D341Med (cell line): Measurements from ENCODE around the gene RRAD.

ENCODE experiments used
- DNase-seq: peaks from one replicate; pipeline ENCODE4 v3.0.0; 2012; ENCODE audit warnings: low spot score

RRAD gene

DNA sequence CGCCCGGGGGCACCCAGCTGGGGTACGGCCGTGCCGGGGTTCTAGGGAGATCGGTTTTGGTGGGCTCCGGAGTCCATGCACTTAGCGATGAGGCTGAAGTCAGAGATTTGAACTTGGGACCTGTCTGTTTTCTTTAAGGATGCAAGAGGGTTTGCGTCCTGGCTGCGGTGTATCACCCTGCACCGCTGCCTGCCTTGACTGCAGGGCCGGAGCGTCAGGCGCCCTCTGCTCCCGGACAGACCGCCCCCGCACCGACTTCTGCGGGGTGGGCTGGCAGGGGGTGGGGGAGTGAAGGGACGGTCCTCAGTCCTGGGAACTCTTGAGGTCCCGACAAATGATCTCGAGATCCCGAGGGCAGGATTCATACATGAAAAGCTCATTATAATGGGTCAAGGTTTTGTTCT is 44.3 kb downstream of the RRAD start:
- no peak for DNase-seq

- DNase-seq: peak; percentile 98
These were observed 44.9 kb downstream of the RRAD start, which contains the start of gene PDP2 for GRCh38 chr16:66880288-66881013. TSS of gene PDP2 (plus strand) at chr16:66880515. CDS start at chr16:66884285, 3,770 bp downstream.

DNA sequence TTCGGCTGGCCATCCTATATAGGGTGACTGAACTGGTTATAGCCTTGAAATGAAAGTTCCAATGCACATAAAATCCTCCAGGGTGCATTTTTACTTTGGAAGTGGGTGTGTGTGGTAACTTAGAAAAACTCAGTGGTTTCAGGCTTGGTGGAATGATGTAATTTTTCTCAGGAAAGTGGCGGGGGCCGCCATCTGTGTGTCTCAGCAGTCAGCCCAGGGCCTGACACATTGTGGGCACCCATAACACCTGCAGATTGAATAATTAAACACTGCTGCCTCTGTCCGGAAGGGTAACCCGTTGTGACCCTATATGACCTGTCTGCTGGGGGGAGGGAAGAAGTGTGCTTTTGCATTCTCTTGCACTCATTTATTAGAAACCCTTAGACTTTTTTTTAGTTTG is 47.3 kb downstream of the RRAD start:
- no peak for DNase-seq

DNA sequence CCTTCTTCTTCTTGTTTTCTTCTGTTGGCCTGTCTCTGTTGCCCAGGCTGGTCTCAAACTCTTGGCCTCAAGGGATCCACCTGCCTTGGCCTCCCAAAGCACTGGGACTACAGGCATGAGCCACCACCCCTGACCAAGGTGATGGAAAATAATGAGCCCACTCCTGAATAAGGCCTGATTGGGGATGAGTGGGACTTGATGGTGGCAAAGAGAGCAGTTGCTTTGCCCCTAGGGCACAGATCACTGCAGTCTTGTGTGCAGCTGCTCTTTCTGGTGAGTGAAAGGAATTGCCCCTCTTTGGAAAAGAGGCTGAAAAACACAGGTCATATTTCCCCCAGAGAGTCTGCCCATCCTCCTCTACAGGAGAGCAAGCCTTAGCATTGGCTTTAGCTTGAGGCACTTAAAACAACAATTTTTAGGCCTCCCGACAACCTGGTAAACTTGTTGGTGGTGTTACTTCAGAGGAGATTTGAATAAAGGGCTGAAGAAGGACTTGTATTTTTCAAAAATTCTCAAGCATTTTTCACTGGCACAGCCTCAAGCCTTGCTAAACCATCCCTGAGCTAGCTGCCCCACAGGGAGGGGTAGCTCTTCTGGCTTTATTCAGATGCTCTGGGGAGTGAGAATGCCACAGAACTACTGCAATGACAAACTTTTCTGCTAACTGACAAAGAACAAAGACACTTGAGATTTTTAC is 51.1 kb downstream of the RRAD start:
- no peak for DNase-seq

DNA sequence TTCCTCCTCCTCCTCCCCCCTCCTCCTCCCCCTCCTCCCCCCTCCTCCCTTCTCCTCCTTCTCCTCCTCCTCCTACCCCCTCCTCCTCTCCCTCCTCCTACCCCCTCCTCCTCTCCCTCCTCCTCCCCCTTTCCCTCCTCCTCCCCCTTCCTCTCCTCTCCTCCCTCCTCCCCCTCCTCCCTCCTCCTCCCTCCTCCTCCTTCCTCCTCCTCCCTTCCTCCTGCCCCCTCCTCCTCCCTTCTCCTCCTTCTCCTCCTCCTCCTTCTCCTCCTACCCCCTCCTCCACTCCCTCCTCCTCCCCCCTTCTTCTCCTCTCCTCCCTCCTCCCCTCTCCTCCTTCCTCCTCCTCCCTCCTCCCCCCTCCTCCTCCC is 51.7 kb downstream of the RRAD start:
- DNase-seq: no peak

DNA sequence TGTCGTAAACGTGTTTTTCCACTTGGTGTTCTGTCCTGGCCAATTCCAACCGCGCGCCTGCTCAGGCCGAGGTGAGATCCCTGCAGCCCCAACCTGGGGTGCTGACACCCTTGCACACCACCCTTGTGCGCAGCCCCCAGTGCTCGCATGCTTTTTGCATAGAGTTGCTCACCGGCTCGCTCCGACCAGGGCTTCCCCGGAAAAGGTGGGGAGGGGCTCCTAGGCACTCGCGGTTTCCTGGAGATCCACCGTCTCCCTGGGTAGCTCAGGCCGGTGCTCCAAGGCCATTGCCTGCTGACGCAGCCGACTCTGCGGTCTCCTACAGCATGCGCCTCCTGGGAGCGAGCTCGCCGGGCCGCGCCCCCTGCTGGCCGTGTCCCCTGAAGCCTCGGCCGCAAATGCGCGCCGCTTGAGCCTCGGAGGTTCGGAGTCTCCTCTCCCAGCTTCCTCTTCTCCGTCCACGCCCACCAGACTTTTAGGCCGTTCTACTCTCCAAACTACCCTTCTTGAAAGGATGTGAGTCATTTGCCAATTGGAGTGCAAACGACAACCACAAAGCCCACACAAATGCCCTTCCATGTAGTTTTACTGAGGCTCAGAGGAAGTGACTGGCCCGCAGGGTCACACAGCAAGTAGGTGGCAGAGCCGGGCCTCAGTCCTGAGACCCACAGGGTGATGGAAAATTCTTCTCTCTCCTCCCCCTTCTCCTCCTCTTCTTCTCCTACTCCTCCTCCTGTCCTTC is 52.2 kb downstream of the RRAD start:
- DNase-seq: peak; percentile 90

- DNase-seq: no peak
These were observed 52.8 kb downstream of the RRAD start for GRCh38 chr16:66872559-66872942.

DNA sequence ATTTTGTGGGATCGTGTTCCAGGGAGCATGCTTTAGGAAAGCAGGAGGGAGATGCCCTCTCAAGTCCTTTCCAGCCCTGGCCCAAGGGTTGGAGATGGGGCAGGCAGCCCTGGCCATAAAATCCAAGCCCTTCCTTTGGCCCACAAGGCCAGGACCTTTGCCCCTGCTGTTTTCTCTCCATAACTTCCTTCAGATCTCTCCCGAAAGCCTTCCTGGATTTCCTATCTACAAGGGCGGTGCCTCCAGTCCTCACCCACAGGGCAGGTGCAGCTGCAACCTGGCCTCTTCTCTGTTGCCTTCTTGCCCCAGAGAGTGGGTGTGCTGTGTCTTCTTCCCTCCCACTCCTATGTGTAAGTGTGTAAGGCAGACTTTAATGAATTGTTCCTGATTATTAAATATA is 53.5 kb downstream of the RRAD start:
- DNase-seq: no peak
